GM12878 (cell line): ENCODE data around the gene DEPDC1. TPM values are rescaled to one million over a fixed set of nuclear protein-coding genes. Genes with fewer than 3 reads are reported as not detected.

Experiments
- ATAC-seq: fragments of 200-7000 bp; cut with Tn5 transposase; 3 replicates; pipeline ENCODE4 v1.9.1; 2020; ENCODE audit warnings: mild to moderate bottlenecking, moderate library complexity
- BruUV-seq: library from RNA; stranded (reverse); fragments of 400-500 nt; replicated peaks from 2 replicates; lab custom pipeline; 2021; lab: Mats Ljungman, UMichigan
- CTCF ChIA-PET: fragments of 300-600 bp; sonication (Branson Sonifier 250); formaldehyde crosslinking; extraction: SDS; loops from one replicate; lab custom pipeline; 2021; ENCODE audit warnings: inconsistent platforms; lab: Yijun Ruan, JAX
- POLR2A ChIA-PET: fragments of 350-600 bp; formaldehyde crosslinking; extraction: SDS; loops from one replicate; lab custom pipeline; 2021; ENCODE audit warnings: inconsistent platforms; lab: Charles Lee
- RAD21 ChIA-PET: fragments of 300-600 bp; sonication (Branson Sonifier 250); formaldehyde crosslinking; loops from one replicate; lab custom pipeline; 2023; ENCODE audit warnings: antibody characterized with exemption; ENCODE audit not compliant: unreplicated experiment; lab: Charles Lee
- SMC1A ChIA-PET: fragments of 300-600 bp; sonication (Branson Sonifier 250); formaldehyde crosslinking; loops from one replicate; lab custom pipeline; 2023; ENCODE audit not compliant: unreplicated experiment, uncharacterized antibody; lab: Charles Lee
- DNase-seq: peaks from one replicate; pipeline ENCODE4 v3.0.0-alpha.2; 2011; ENCODE audit warnings: low read depth, low spot score
- FAIRE-seq: peaks from 3 replicates; lab custom pipeline; 2011; peaks lifted over from hg19 to GRCh38; lab: Jason Lieb, UNC
- H2AFZ ChIP-seq: 2 replicates; pipeline ENCODE4 v1.6.0; 2011; ENCODE audit warnings: low read depth, low read length, control low read depth; ENCODE audit not compliant: control insufficient read depth
- H3K27ac ChIP-seq: 2 replicates; pipeline ENCODE4 v1.5.1; 2011; ENCODE audit warnings: control low read depth; ENCODE audit not compliant: control insufficient read depth, insufficient read depth
- H3K27me3 ChIP-seq, 2 experiments: replicated peaks in 1 of 2; 2 replicates each; pipeline versions ENCODE4 v1.6.0 to v1.6.1; 2011; ENCODE audit warnings: low read length in 1 of 2; ENCODE audit not compliant: control insufficient read depth in 2 of 2, insufficient read depth in 2 of 2
- H3K36me3 ChIP-seq, 2 experiments: 2 replicates each; pipeline ENCODE4 v1.5.1; 2011; ENCODE audit warnings: low read length in 1 of 2; ENCODE audit not compliant: control insufficient read depth in 2 of 2, insufficient read depth in 2 of 2
- H3K4me1 ChIP-seq: 2 replicates; pipeline ENCODE4 v1.6.1; 2011; ENCODE audit warnings: mild to moderate bottlenecking, low read length, moderate library complexity, mixed read lengths; ENCODE audit not compliant: control insufficient read depth, insufficient read depth
- H3K4me2 ChIP-seq: 2 replicates; pipeline ENCODE4 v1.6.0; 2011; ENCODE audit warnings: control low read depth; ENCODE audit not compliant: control insufficient read depth, insufficient read depth
- H3K4me3 ChIP-seq: fragments of 200-600 bp; sonication (generic); 2 replicates; pipeline ENCODE4 v1.5.1; 2016
- H3K79me2 ChIP-seq: 2 replicates; pipeline ENCODE4 v1.6.0; 2011; ENCODE audit warnings: low read length; ENCODE audit not compliant: control insufficient read depth, insufficient read depth
- H3K9ac ChIP-seq: 2 replicates; pipeline ENCODE4 v1.8.0; 2011; ENCODE audit warnings: low read length, control low read depth, mixed read lengths; ENCODE audit not compliant: control insufficient read depth, insufficient read depth
- H3K9me3 ChIP-seq: replicated peaks from 3 replicates; pipeline ENCODE4 v1.5.1; 2011; ENCODE audit warnings: mild to moderate bottlenecking, low read length; ENCODE audit not compliant: control insufficient read depth, insufficient read depth
- H4K20me1 ChIP-seq: 2 replicates; pipeline ENCODE4 v1.6.0; 2011; ENCODE audit not compliant: control insufficient read depth, insufficient read depth
- BMI1 ChIP-seq: fragments of 450-650 bp; IDR thresholded peaks from 2 replicates; pipeline ENCODE4 v1.6.1; 2016; ENCODE audit warnings: mild to moderate bottlenecking, moderate library complexity, borderline replicate concordance
- MTA3 ChIP-seq: IDR thresholded peaks from 2 replicates; pipeline ENCODE4 v1.6.1; 2012; ENCODE audit warnings: low read length, inconsistent platforms, borderline replicate concordance
- TCF12 ChIP-seq: IDR thresholded peaks from 2 replicates; pipeline ENCODE4 v1.6.1; 2011; ENCODE audit warnings: low read depth, mild to moderate bottlenecking, low read length
- ZNF622 ChIP-seq: fragments of 450-650 bp; IDR thresholded peaks from 2 replicates; pipeline ENCODE4 v1.6.1; 2017; ENCODE audit warnings: mild to moderate bottlenecking, inconsistent platforms
- WGBS: methylation state at CpG from one replicate; pipeline ENCODE4 v1.1.6; 2016; ENCODE audit warnings: low lambda C conversion rate; ENCODE audit not compliant: insufficient replicate concordance, insufficient coverage; ENCODE audit errors: missing lambda C conversion rate; 5-methylcytosine and 5-hydroxymethylcytosine counted together
- in situ Hi-C: fragments of 300-500 bp; cut with MboI; formaldehyde crosslinking; loops from 9 replicates; pipeline ENCODE4 v1.14.3; 2018; ENCODE audit warnings: mixed read lengths
- intact Hi-C: fragments of 100-400 bp; cut with micrococcal nuclease; formaldehyde crosslinking; loops from one replicate; pipeline ENCODE4 v1.14.2; 2022; ENCODE audit not compliant: unreplicated experiment
- polyA plus RNA-seq, 11 experiments: library from polyadenylated mRNA; depleted of rRNA in 4 of 11; unstranded in 6 of 11; stranded (reverse) in 5 of 11; fragments of >200 nt; fragmentation: Nextera tagmentation in 4 of 11; fragmentation: Illumina TruSeq in 1 of 11; extraction: Ambion mirVana in 4 of 11; extraction: Trizol in 1 of 11; gene quantifications; 1 replicate in 1 of 11; 2 replicates in 10 of 11; pipeline versions ENCODE4 v1.2.1 to v1.2.3, GENCODE V29; 2011 to 2016; ENCODE audit warnings: inconsistent platforms in 2 of 11, missing spikeins in 2 of 11, low read depth in 1 of 11
- total RNA-seq, 4 experiments: library from RNA; depleted of rRNA in 3 of 4; stranded (reverse); fragments of >200 nt in 3 of 4; fragmentation: Illumina TruSeq in 1 of 4; extraction: Trizol in 1 of 4; gene quantifications; 2 replicates each; pipeline versions ENCODE4 v1.2.1 to v1.2.3, GENCODE V29; 2013 to 2021
- TF ChIP-seq, protein P1 (sequence below): IDR thresholded peaks from 2 replicates; pipeline ENCODE4 v1.6.1; 2012; ENCODE audit warnings: mild to moderate bottlenecking, low read depth, low read length
- TF ChIP-seq, protein P2 (sequence below): IDR thresholded peaks from 2 replicates; pipeline ENCODE4 v1.6.1; 2011; ENCODE audit warnings: borderline replicate concordance, low read depth, mild to moderate bottlenecking, moderate library complexity, low read length; ENCODE audit not compliant: insufficient read depth, poor library complexity, severe bottlenecking
- TF ChIP-seq, protein P3 (sequence below): IDR thresholded peaks from 2 replicates; pipeline ENCODE4 v1.6.1; 2011; ENCODE audit warnings: mild to moderate bottlenecking, low read depth, low read length, moderate library complexity; ENCODE audit not compliant: insufficient replicate concordance

The DEPDC1 gene
- total and polyA plus RNA-seq, 10 of the 15 experiments (the other 5 are each of a cell fraction or from before 2014, with no cell fraction given): 6.9 to 36.5 (median 17.6) TPM

DNA sequence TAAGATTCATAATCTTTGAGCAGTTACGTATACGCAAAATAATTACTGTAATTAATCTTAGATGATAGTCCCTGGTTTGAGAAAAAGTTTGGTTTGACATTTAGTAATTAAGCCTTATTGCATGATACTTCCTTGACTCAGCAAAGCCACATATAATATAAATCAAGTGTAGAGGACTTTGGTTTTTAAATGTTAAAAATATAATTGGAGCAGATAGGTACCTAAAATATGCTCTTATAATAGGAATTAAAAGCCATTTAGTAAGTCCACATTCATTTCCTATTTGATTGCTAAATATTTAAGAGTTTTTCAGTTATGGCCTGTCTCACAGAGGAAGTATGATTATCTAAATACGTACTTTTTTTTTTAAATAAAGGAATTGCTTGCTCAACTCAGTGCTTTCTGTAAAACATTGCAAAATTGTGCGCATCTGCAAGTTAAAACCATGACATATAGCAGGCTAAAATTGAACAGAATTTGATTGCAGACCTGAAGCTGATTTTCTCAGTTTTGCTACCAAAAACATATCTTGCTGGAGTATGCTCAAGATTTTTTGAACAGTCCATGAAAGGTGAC lies 67.6 kb downstream of the DEPDC1 start (continued):
- TF ChIP-seq, protein P1, sequence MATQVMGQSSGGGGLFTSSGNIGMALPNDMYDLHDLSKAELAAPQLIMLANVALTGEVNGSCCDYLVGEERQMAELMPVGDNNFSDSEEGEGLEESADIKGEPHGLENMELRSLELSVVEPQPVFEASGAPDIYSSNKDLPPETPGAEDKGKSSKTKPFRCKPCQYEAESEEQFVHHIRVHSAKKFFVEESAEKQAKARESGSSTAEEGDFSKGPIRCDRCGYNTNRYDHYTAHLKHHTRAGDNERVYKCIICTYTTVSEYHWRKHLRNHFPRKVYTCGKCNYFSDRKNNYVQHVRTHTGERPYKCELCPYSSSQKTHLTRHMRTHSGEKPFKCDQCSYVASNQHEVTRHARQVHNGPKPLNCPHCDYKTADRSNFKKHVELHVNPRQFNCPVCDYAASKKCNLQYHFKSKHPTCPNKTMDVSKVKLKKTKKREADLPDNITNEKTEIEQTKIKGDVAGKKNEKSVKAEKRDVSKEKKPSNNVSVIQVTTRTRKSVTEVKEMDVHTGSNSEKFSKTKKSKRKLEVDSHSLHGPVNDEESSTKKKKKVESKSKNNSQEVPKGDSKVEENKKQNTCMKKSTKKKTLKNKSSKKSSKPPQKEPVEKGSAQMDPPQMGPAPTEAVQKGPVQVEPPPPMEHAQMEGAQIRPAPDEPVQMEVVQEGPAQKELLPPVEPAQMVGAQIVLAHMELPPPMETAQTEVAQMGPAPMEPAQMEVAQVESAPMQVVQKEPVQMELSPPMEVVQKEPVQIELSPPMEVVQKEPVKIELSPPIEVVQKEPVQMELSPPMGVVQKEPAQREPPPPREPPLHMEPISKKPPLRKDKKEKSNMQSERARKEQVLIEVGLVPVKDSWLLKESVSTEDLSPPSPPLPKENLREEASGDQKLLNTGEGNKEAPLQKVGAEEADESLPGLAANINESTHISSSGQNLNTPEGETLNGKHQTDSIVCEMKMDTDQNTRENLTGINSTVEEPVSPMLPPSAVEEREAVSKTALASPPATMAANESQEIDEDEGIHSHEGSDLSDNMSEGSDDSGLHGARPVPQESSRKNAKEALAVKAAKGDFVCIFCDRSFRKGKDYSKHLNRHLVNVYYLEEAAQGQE: no peak
- TF ChIP-seq ZNF622: no peak
- TF ChIP-seq, protein P2, sequence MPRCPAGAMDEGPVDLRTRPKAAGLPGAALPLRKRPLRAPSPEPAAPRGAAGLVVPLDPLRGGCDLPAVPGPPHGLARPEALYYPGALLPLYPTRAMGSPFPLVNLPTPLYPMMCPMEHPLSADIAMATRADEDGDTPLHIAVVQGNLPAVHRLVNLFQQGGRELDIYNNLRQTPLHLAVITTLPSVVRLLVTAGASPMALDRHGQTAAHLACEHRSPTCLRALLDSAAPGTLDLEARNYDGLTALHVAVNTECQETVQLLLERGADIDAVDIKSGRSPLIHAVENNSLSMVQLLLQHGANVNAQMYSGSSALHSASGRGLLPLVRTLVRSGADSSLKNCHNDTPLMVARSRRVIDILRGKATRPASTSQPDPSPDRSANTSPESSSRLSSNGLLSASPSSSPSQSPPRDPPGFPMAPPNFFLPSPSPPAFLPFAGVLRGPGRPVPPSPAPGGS: no peak

DNA sequence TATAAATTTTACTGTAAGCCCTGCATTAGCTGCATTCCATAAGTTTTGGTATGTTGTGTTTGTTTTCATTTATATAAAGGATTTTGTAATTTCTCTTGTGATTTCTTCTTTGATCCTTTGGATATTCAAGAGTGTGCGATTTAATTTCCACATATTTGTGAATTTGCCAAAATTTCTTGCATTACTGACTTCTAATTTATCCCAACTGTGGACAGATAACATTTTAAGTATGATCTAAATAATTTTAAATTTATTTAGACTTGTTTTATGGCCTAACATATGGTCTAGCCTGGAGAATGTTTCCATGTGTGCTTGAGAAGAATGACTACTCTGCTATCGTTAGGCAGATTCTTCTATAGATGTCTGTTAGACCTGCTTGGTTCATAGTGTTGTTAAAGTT lies 70.3 kb downstream of the DEPDC1 start:
- no peaks in the 10 kb centered on the region for H3K4me1 ChIP-seq
- BruUV-seq: no TSS peak
- 71% methylated on average over 2 of the region's 2 CpGs for WGBS
- no peaks in the 10 kb centered on the region for H3K27me3 ChIP-seq
- no peaks in the 10 kb centered on the region for H3K36me3 ChIP-seq
- H2AFZ ChIP-seq: no peak overlapping the region
- TF ChIP-seq MTA3 (no peak), BMI1 (no peak), TCF12 (no peak)
- TF ChIP-seq, protein P3, sequence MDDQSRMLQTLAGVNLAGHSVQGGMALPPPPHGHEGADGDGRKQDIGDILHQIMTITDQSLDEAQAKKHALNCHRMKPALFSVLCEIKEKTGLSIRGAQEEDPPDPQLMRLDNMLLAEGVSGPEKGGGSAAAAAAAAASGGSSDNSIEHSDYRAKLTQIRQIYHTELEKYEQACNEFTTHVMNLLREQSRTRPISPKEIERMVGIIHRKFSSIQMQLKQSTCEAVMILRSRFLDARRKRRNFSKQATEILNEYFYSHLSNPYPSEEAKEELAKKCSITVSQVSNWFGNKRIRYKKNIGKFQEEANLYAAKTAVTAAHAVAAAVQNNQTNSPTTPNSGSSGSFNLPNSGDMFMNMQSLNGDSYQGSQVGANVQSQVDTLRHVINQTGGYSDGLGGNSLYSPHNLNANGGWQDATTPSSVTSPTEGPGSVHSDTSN: no peak
- intact Hi-C loops (no loop called here), in situ Hi-C loops (no loop called here)
- no peaks in the 10 kb centered on the region for H3K9me3 ChIP-seq
- H3K9ac ChIP-seq: no peak overlapping the region
- no peak overlapping the region for H3K27ac ChIP-seq
- ChIA-PET SMC1A (no interaction called here), POLR2A (no interaction called here), RAD21 (no interaction called here), CTCF (interaction anchor here (0.6 to 0.7 kb wide), 2 partner anchors 72 to 305 kb away, joined by 3 to 6 read pairs; no protein-coding TSS in a partner anchor)
- DNase-seq (no peak), FAIRE-seq (no peak), ATAC-seq (no peak)
- H3K79me2 ChIP-seq: no peaks in the 10 kb centered on the region
- no peak overlapping the region for H3K4me2 ChIP-seq
- no peaks in the 10 kb centered on the region for H4K20me1 ChIP-seq
- H3K4me3 ChIP-seq: no peak overlapping the region
